H9 (cell line): Measurements from ENCODE around the gene DENND5B. TPM values are rescaled to one million over a fixed set of nuclear protein-coding genes. Genes with fewer than 3 reads are reported as not detected.
A peak's percentile ranks its signal among the peaks of the same experiment; 100 is the strongest.

ENCODE experiments used
- DNase-seq: peaks from one replicate; pipeline ENCODE4 v3.0.0-alpha.2; 2017
- H2AFZ ChIP-seq: one replicate; pipeline ENCODE4 v1.6.1; 2013; ENCODE audit warnings: mild to moderate bottlenecking, low read length, control low read depth, moderate library complexity
- H2AK5ac ChIP-seq: 2 replicates; pipeline ENCODE4 v1.6.1; 2013; ENCODE audit warnings: low read length, control low read depth, mixed read lengths; ENCODE audit not compliant: insufficient read length
- H2BK120ac ChIP-seq: one replicate; pipeline ENCODE4 v1.6.1; 2013; ENCODE audit warnings: low read depth, mild to moderate bottlenecking, low read length, control low read depth, inconsistent platforms; ENCODE audit not compliant: poor library complexity, severe bottlenecking
- H2BK12ac ChIP-seq: 2 replicates; pipeline ENCODE4 v1.6.1; 2013; ENCODE audit warnings: low read length, control low read depth, mixed read lengths, low read depth; ENCODE audit not compliant: insufficient read length
- H2BK15ac ChIP-seq: 2 replicates; pipeline ENCODE4 v1.6.1; 2013; ENCODE audit warnings: low read depth, low read length, control low read depth
- H2BK20ac ChIP-seq: one replicate; pipeline ENCODE4 v1.6.1; 2013; ENCODE audit warnings: low read depth, mild to moderate bottlenecking, low read length, control low read depth, inconsistent platforms; ENCODE audit not compliant: poor library complexity, severe bottlenecking
- H2BK5ac ChIP-seq: 2 replicates; pipeline ENCODE4 v1.6.1; 2013; ENCODE audit warnings: low read length, control low read depth, mixed read lengths; ENCODE audit not compliant: insufficient read length
- H3K14ac ChIP-seq: 2 replicates; pipeline ENCODE4 v1.6.1; 2013; ENCODE audit warnings: low read length, control low read depth; ENCODE audit not compliant: insufficient read depth
- H3K18ac ChIP-seq: 2 replicates; pipeline ENCODE4 v1.6.1; 2013; ENCODE audit warnings: low read depth, mild to moderate bottlenecking, mixed read lengths, low read length, control low read depth; ENCODE audit not compliant: insufficient read length
- H3K23ac ChIP-seq: 2 replicates; pipeline ENCODE4 v1.6.1; 2013; ENCODE audit warnings: low read length, control low read depth, mixed read lengths, low read depth; ENCODE audit not compliant: insufficient read length
- H3K23me2 ChIP-seq: 2 replicates; pipeline ENCODE4 v1.6.1; 2013; ENCODE audit warnings: low read depth, mild to moderate bottlenecking, mixed read lengths, low read length, control low read depth; ENCODE audit not compliant: insufficient read length, poor library complexity, severe bottlenecking
- H3K27ac ChIP-seq: 2 replicates; pipeline ENCODE4 v1.5.1; 2013; ENCODE audit warnings: low read length, control low read depth, mixed read lengths, low read depth; ENCODE audit not compliant: insufficient read length
- H3K27me3 ChIP-seq: 2 replicates; pipeline ENCODE4 v1.6.1; 2013; ENCODE audit warnings: low read length, control low read depth, inconsistent platforms; ENCODE audit not compliant: insufficient read depth
- H3K4ac ChIP-seq: 2 replicates; pipeline ENCODE4 v1.6.1; 2013; ENCODE audit warnings: low read depth, mild to moderate bottlenecking, control low read depth, inconsistent platforms, low read length, moderate library complexity
- H3K4me1 ChIP-seq: 2 replicates; pipeline ENCODE4 v1.6.1; 2013; ENCODE audit warnings: low read length, control low read depth, inconsistent platforms; ENCODE audit not compliant: insufficient read depth
- H3K4me2 ChIP-seq: 2 replicates; pipeline ENCODE4 v1.6.1; 2013; ENCODE audit warnings: low read length, control low read depth, mixed read lengths; ENCODE audit not compliant: insufficient read length, insufficient read depth
- H3K56ac ChIP-seq: 2 replicates; pipeline ENCODE4 v1.6.1; 2013; ENCODE audit warnings: low read depth, mild to moderate bottlenecking, mixed read lengths, low read length, control low read depth; ENCODE audit not compliant: insufficient read length
- H3K79me1 ChIP-seq: 2 replicates; pipeline ENCODE4 v1.6.1; 2013; ENCODE audit warnings: low read depth, mild to moderate bottlenecking, moderate library complexity, low read length, control low read depth, inconsistent platforms; ENCODE audit not compliant: insufficient read depth, poor library complexity, severe bottlenecking
- H3K79me2 ChIP-seq: 2 replicates; pipeline ENCODE4 v1.6.1; 2013; ENCODE audit warnings: low read length, control low read depth, inconsistent platforms; ENCODE audit not compliant: insufficient read depth
- H3K9ac ChIP-seq: 2 replicates; pipeline ENCODE4 v1.6.1; 2013; ENCODE audit warnings: low read length, control low read depth, mixed read lengths; ENCODE audit not compliant: insufficient read length; ENCODE audit errors: extremely low read depth
- H3K9me3 ChIP-seq: one replicate; pipeline ENCODE4 v1.6.1; 2013; ENCODE audit warnings: low read depth, low read length, inconsistent platforms; ENCODE audit not compliant: control insufficient read depth
- H3T11ph ChIP-seq: one replicate; pipeline ENCODE4 v1.6.1; 2013; ENCODE audit warnings: mild to moderate bottlenecking, low read length, control low read depth, inconsistent platforms
- H4K20me1 ChIP-seq: one replicate; pipeline ENCODE4 v1.6.1; 2013; ENCODE audit not compliant: control insufficient read depth, insufficient read length, insufficient read depth
- H4K5ac ChIP-seq: 2 replicates; pipeline ENCODE4 v1.6.1; 2013; ENCODE audit warnings: low read depth, mild to moderate bottlenecking, mixed read lengths, low read length, control low read depth; ENCODE audit not compliant: insufficient read length
- H4K8ac ChIP-seq: replicated peaks from 2 replicates; pipeline ENCODE4 v1.6.1; 2013; ENCODE audit warnings: low read length, control low read depth, mixed read lengths, low read depth; ENCODE audit not compliant: insufficient read length
- H4K91ac ChIP-seq: 2 replicates; pipeline ENCODE4 v1.6.1; 2013; ENCODE audit warnings: low read depth, mild to moderate bottlenecking, moderate library complexity, mixed read lengths, low read length, control low read depth; ENCODE audit not compliant: insufficient read length
- H3K27ac Mint-ChIP-seq, 3 experiments: 2 replicates in 2 of 3; 3 replicates in 1 of 3; pipeline ENCODE4 v1.8.0; 2020 to 2021; ENCODE audit warnings: mixed read lengths in 3 of 3, mild to moderate bottlenecking in 1 of 3, moderate library complexity in 1 of 3
- H3K27me3 Mint-ChIP-seq: 2 replicates; pipeline ENCODE4 v1.8.0; 2021; ENCODE audit warnings: low read depth, mild to moderate bottlenecking, moderate library complexity, mixed read lengths
- H3K36me3 Mint-ChIP-seq, 3 experiments: 2 replicates in 2 of 3; 3 replicates in 1 of 3; pipeline ENCODE4 v1.8.0; 2020 to 2021; ENCODE audit warnings: low read depth in 3 of 3, mixed read lengths in 3 of 3; ENCODE audit not compliant: insufficient read depth in 1 of 3
- H3K4me1 Mint-ChIP-seq, 2 experiments: 2 replicates each; pipeline ENCODE4 v1.8.0; 2020; ENCODE audit warnings: mixed read lengths in 2 of 2
- H3K4me3 Mint-ChIP-seq, 2 experiments: 2 replicates in 1 of 2; 3 replicates in 1 of 2; pipeline ENCODE4 v1.8.0; 2020 to 2021; ENCODE audit warnings: mild to moderate bottlenecking in 2 of 2, mixed read lengths in 2 of 2, moderate library complexity in 1 of 2
- H3K9me3 Mint-ChIP-seq, 2 experiments: 2 replicates in 1 of 2; 3 replicates in 1 of 2; pipeline ENCODE4 v1.8.0; 2020; ENCODE audit warnings: mild to moderate bottlenecking in 2 of 2, mixed read lengths in 2 of 2, moderate library complexity in 1 of 2
- CTCF ChIP-seq: fragments of 200-600 bp; sonication (generic); conservative IDR thresholded peaks from 3 replicates; pipeline ENCODE4 v1.8.0; 2021; ENCODE audit warnings: antibody characterized with exemption, mild to moderate bottlenecking
- WGBS: extraction: QIAGEN DNeasy Blood & Tissue Kit; methylation state at CpG from one replicate; pipeline ENCODE4 v1.1.7; 2013; ENCODE audit warnings: missing lambda C conversion rate, low lambda C conversion rate, mixed read lengths; ENCODE audit not compliant: insufficient read length; ENCODE audit errors: extremely low coverage; 5-methylcytosine and 5-hydroxymethylcytosine counted together
- total RNA-seq: library from RNA; stranded (reverse); gene quantifications from 2 replicates; pipeline ENCODE4 v1.2.1, GENCODE V29; 2021

The DENND5B gene
- total RNA-seq, 1 experiment from 2014 or later: 13.4 TPM

GRCh38 chr12:31491241-31491794, 99.6 kb downstream of the DENND5B start:
- no peak overlapping the region for H2BK120ac ChIP-seq
- no peak overlapping the region for H3K14ac ChIP-seq
- H2AK5ac ChIP-seq: no peak overlapping the region
- H3T11ph ChIP-seq: no peak overlapping the region
- peaks cover 17 to 22% of the 10 kb centered on the region in 2 experiments for H3K4me1 Mint-ChIP-seq
- H3K9me3 ChIP-seq: no peaks in the 10 kb centered on the region
- peaks cover 4 to 24% (median 19%) of the 10 kb centered on the region in 3 experiments; a peak in 6 of 7 replicates for H3K36me3 Mint-ChIP-seq
- H3K4me2 ChIP-seq: no peak overlapping the region
- no peak overlapping the region for H2BK15ac ChIP-seq
- TF ChIP-seq CTCF: no peak
- no peaks in the 10 kb centered on the region for H3K79me2 ChIP-seq
- no peak overlapping the region for H3K23ac ChIP-seq
- H2BK12ac ChIP-seq: no peak overlapping the region
- DNase-seq: no peak
- H3K27ac ChIP-seq: no peak overlapping the region
- H3K4me1 ChIP-seq: no peaks in the 10 kb centered on the region
- H3K9ac ChIP-seq: no peak overlapping the region
- no peaks in the 10 kb centered on the region for H3K27me3 Mint-ChIP-seq
- no peak overlapping the region for H4K5ac ChIP-seq
- H2BK20ac ChIP-seq: no peak overlapping the region
- H3K27me3 ChIP-seq: no peaks in the 10 kb centered on the region
- peak overlapping the region in 1 of 3 experiments; percentile 19; a peak in 1 of 7 replicates for H3K27ac Mint-ChIP-seq
- no peaks in the 10 kb centered on the region for H3K23me2 ChIP-seq
- H3K18ac ChIP-seq: no peak overlapping the region
- H2AFZ ChIP-seq: no peak overlapping the region
- H3K56ac ChIP-seq: no peak overlapping the region
- no peak overlapping the region for H4K8ac ChIP-seq
- no peaks in the 10 kb centered on the region for H4K20me1 ChIP-seq
- H3K9me3 Mint-ChIP-seq: no peaks in the 10 kb centered on the region
- H2BK5ac ChIP-seq: no peak overlapping the region
- no CpG with 5 or more reads among the region's 5 CpGs for whole genome bisulfite sequencing
- no peak overlapping the region for H3K4me3 Mint-ChIP-seq
- H3K4ac ChIP-seq: no peak overlapping the region
- no peaks in the 10 kb centered on the region for H3K79me1 ChIP-seq
- no peak overlapping the region for H4K91ac ChIP-seq
